NCI-H446 treated with DMSO at 0.1 percent for 48 hours (cell line): ENCODE measurements around the gene STRN3.
"Not testable (repeated sequence)": the region's sequence is repeated elsewhere in the genome, so short reads cannot be mapped to it uniquely, and the experiment has no call there.

Experiments
- DNase-seq: peaks from one replicate; lab custom pipeline; 2025; lab: John Stamatoyannopoulos, UW

Gene STRN3, protein sequence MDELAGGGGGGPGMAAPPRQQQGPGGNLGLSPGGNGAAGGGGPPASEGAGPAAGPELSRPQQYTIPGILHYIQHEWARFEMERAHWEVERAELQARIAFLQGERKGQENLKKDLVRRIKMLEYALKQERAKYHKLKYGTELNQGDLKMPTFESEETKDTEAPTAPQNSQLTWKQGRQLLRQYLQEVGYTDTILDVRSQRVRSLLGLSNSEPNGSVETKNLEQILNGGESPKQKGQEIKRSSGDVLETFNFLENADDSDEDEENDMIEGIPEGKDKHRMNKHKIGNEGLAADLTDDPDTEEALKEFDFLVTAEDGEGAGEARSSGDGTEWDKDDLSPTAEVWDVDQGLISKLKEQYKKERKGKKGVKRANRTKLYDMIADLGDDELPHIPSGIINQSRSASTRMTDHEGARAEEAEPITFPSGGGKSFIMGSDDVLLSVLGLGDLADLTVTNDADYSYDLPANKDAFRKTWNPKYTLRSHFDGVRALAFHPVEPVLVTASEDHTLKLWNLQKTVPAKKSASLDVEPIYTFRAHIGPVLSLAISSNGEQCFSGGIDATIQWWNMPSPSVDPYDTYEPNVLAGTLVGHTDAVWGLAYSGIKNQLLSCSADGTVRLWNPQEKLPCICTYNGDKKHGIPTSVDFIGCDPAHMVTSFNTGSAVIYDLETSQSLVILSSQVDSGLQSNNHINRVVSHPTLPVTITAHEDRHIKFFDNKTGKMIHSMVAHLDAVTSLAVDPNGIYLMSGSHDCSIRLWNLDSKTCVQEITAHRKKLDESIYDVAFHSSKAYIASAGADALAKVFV

DNA sequence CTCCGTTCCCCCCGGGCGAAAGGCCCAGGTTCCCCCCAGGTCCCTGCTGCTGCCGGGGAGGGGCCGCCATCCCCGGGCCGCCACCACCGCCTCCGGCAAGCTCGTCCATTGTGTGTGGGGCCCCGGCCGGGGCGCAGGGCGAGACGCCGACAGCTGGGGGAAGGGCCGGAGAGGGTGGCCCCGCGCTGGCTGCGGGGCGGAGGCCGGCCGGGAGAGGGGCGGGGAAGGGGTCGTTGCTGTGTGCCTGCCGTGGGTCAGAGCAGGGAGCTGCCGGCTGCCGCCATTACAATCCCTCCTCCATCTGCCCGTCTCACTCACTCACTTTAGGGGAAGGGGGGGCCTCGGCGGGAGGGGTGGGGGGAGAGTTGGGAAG, at the start of gene STRN3:
Gene STRN3, minus strand, starts transcription at position 303 of the 373 bp plus-strand sequence. Its CDS starts 194 bp downstream, at position 109.
- DNase-seq, result no peak

DNA sequence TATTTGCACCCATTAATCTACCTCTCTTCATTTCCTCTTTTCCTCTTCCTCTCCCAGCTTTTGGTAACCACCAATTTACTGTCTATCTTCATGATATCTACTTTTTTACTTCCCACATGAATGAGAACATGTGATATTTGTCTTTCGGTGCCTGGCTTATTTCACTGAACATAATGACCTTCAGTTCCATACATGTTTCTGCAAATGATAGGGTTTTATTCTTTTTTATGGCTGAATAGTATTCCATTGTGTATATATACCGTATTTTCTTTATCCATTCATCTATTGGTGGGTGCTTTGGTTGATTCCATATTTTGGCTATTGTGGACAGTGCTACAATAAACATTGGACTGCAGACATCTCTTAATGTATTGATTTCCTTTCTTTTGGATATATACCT, 49.0 kb upstream of the STRN3 start:
- no peak for DNase-seq

DNA sequence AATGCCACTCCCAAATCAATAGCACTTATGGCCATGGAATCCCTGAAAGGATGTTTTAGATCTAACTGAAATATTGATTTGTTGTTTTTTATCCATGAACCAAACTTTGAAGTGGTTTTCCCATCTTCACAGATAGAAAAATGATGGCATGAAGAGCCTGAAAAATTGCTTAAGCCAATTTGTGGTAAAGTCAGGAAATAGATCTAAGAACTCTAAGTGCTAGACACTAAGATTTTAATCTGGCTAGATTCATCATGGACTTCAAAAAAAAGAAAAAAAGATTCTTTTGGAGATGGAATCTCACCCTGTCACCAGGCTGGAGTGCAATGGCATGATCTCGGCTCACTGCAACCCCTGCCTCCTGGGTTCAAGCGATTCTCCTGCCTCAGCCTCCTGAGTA, 45.0 kb upstream of the STRN3 start:
- DNase-seq, result no peak

DNA sequence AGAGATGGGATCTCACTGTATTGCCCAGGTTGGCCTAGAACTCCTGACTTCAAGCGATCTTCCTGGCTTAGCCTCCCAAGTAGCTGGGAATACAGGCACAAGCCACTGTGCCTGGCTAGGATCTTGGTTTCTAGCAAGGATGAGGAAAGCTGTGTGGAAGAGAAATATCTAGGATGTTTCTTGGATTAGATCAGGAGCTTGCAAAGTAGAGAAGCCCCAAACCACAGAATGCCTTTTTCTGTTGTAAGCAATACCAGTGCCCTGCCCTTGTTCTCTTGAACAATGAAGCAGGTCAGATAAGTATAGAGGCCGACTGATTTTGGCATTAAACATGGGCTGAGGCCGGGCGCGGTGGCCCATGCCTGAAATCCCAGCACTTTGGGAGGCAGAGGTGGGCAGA, 44.3 kb upstream of the STRN3 start:
- no peak for DNase-seq

DNA sequence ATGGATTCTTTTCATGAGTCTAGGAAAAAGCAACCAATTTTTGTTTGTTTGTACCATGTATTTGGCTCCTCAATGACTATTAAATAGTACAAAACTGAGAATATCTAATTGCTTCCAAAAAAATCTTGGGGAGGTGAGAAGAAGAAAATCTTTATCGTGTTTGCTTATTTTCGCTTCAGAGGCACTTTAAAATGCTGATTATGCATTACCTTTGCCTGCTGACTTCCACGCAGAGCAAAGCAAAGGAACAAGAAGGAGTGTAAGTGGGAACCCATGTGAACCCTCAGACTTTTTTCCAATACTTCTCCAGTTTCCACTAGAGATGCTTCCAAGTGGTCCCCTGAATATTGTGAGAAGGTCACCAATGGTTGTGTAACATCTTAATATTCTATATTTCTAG, 43.2 kb upstream of the STRN3 start:
- DNase-seq, result no peak

DNA sequence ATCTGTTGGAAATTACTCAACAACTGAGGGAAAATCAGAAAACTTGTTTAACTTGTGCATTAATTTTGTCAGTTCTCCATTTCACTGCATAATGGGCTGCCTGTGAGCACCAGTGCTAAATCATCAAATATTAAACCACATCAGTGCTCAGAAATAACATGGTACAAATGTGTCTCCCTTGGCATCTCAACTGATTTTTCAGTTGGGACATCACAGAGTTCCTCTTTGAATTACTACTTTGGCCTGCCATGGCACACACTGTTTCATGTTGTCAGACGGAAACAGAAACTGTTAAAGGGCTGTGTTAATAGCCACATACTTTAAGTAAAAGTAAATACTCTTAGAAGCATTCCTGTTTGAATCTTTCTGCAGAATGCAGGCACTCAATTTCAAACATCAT, 42.1 kb upstream of the STRN3 start:
- no peak for DNase-seq

DNA sequence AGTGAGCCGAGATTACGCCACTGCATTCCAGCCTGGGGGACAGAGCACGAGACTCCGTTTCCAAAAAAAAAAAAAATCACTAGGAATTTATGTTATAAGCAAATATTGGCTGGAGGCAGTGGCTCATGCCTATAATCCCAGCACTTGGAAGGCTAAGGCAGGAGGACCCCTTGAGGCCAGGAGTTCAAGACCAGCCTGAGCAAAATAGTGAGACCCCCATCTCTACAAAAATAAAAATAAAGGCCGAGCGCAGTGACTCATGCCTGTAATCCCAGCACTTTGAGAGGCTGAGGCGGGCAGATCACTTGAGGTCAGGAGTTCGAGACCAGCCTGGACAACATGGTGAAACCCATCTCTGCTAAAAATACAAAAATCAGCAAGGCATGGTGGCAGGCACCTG, 36.7 kb upstream of the STRN3 start:
- DNase-seq, result not testable (repeated sequence)

DNA sequence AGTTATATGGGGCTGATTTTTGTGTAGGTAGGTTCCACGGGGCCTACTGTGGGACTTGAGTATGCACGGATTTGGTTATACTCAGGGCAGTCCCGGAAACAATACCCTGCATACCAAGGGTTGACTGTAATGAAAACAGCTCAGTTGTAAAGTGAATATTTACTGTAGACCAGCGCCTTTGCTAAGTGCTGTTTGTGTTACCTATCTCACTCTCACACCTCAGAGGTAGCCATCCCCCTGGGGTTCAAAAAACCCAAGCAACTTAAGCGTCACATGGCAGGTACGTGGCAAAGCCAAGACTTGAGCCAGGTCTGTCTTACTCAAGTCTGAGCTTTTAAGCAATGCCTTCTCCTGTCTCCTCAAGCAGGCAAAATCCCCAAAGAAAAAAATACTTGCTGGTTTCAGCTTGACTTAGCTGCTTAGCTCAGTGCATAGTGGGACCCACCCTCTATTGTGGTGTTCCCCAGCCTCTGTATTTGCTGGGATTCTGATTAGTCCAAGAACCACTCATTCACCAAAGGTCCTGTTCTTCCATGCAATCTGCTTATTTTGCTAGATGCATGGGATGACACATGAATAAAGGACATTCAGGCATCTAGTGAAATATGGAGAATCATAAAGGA, 34.2 kb upstream of the STRN3 start:
- no peak for DNase-seq

DNA sequence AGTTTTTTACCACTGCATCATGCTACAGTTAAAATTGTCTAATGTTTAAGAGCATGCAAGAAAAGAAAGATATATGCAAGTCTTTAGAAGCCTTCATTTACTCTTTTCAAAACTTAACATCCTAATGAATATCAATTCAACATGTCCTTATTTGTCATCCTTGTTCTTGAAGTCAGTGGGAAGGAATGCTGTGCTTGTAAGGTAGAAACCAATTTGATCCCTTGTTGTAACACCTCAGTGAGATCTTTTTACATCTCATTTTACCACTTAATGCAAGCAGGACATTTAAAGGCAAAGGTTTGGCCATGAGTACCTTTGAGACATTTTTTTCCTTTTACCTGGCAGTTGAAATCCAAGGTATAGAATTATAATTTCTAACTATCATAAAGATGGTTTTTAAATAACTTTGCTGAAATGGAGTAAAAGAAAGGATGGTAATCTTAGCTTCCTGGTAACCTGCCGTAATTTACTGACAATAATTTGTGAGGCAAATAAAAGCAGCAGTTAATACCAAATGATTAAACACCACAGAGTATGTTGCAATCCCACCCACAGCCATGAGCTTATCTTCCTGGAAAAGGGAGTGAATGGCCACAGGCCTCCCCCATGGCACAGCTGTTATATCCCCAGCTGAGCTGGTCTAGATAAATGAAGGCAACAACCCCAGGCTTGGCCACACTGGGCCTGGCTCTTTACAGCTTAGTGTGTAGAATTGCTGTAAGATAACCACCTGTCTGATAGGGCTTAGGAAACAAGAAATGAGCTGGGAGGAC, 33.2 kb upstream of the STRN3 start:
- no peak for DNase-seq

DNA sequence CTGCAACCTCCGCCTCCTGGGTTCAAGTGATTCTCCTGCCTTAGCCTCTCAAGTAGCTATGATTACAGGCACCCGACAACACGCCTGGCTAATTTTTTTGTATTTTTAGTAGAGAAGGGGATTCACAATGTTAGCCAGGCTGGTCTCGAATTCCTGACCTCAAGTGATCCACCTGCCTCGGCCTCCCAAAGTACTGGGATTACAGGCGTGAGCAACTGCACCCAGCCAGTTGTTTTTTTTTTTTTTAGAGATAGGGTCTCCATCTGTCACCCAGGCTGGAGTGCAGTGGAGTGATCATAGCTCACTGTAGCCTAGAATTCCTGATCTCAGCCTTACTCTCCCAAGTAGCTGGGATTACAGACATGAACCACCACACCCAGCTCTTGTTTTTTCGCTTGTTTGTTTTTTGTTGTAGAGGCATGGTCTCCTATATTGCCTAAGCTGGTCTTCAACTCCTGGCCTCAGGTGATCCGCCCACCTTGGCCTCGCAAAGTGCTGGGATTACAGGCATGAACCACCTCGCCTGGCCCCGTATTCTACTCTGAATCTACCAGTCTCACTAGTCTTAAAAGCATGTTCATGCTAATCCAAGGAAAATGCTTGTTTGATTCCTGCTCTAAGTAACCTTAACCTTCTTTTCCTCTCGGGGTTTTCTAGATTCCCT, 31.7 kb upstream of the STRN3 start:
- DNase-seq, result no peak

DNA sequence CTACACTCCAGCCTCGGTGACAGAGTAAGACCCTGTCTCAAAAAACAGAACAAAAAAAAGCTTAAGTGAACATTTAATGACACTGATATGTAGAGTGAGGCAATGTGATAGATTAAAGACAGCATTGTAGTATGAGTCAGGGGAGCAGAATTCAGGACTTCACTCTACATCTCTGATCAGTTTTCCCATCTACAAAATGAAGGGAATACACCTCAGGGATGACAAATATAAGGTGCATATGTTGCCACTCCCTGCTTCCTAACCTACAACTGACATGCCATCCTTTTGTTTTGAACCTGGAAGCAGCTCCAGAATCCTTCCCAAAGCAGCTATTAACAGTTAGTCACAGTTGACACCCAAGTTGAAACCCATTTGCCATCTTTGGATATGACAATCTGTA, 30.9 kb upstream of the STRN3 start:
- DNase-seq, result no peak

DNA sequence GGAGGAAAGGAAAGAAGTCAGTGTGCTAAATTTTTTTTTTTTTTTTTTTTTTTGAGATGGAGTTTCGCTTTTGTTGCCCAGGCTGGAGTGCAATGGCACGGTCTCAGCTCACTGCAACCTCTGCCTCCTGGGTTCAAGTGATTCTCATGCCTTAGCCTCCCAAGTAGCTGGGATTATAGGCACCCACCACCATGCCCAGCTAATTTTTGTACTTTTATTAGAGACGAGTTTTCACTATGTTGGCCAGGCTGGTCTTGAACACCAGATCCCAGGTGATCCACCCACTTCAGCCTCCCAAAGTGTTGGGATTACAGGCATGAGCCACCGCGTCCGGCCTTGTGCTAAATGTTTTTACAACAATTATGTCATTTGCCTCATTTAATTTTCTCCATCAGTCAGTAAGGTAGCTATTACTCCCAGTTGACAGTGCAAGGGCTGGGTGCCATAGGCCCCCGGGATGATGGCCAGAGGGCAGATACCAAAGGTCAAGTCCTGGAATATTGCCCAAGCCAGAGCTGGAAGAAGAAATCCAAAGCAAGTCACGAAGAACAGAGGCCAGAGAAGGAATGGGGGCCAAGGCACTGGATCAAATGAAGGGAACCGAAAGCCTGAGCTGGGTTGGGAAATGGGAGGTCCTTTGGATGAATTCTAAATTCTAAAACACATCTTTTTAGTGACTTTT, 26.9 kb upstream of the STRN3 start:
- DNase-seq, result not testable (repeated sequence)

DNA sequence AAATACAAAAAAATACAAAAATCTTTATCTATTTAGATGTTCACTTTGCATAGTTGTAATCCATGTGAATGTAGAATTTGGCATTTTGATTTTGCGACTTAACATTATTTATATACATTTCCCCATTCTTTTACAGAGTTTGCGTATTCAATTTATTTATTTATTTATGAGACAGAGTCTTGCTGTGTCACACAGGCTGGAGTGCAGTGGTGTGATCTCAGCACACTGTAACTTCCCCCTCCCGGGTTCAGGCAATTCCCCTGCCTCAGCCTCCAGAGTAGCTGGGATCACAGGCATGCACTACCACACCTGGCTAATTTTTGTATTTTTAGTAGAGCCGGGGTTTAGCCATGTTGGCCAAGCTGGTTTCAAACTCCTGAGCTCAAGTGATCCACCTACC, 25.3 kb upstream of the STRN3 start:
- no peak for DNase-seq

DNA sequence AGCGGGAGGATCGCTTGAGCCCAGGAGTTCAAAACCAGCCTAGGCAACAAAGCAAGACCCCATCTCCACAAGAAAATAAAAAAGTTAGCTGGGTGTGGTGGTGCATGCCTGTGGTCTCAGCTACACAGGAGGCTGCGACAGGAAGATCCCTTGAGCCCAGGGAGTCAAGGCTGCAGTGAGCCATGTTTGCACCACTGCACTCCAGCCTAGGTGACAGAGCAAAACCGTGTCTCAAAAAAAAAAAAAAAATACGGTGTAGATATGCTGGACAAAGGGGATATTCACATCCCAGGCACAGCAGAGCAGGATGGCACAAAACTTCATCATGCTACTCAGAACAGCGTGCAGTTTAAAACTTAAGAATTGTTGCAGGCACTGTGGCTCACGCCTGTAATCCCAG, 24.8 kb upstream of the STRN3 start:
- no peak for DNase-seq

DNA sequence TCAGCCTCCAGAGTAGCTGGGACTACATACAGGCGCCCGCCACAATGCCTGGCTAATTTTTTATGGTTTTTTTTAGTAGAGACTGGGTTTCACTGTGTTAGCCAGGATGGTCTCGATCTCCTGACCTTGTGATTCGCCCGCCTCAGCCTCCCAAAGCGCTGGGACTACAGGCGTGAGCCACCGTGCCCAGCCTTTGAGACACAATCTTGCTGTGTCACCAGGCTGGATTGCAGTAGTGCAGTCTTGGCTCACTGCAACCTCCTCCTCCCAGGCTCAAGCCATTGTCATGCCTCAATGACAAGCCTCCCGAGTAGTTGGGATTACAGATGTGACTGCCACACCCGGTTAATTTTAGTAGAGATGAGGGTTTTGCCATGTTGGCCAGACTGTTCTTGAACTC, 21.3 kb upstream of the STRN3 start:
- DNase-seq, result no peak

DNA sequence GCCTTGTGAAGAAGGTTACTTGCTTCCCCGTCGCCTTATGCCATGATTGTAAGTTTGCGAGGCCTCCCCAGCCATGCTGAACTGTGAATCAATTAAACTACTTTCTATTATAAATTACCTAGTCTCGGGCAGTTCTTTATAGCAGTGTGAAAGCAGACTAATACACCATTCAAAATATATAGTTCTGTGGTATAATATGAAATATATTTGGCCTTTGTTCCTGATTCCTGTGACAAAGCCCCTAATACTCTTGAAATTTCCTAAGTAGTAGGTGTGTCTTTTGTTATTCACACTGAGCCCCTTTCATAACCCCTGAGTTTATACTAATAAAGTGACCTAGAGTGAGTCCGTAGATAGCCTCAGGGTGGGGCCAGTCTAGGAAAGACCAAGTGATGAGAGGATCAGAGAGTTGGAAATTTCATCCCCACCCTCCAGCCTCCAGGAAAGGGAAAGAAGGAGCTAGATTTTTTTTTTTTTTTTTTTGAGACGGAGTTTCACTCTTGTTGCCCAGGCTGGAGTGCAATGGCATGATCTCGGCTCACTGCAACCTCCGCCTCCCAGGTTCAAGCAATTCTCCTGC, 19.4 kb upstream of the STRN3 start:
- no peak for DNase-seq

DNA sequence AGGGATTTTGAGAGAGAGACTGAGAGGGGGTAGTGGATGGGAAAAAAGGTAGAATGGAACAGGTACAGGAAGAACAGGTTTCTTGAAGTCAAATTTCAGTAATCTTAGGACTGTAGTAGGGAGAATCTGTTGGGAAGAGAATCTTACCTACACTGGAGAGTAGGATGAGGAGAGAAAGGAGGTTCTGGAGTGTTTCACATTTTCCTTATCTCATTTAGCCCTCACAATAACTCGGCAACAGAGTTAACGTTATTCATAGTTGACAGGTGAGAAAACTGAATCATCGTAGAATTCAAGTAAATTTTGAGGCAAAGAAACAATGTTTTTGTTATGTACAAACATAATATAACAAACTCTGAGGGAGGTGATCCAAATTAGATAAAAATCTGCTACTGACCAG, 17.2 kb upstream of the STRN3 start:
- DNase-seq, result no peak

DNA sequence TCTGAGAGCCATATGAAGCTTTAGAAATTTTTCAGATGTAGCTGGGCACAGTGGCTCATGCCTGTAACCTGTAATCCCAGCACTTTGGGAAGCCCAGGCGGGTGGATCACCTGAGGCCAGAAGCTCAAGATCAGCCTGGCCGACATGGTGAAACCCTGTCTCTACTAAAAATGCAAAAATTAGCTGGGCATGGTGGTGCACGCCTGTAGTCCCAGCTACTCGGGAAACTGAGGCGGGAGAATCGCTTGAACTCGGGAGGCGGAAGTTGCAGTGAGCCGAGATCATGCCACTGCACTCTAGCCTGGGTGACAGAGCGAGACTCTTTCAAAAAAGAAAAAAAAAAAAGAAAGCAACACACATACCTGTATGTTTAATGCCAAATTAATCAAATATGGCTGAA, 16.7 kb upstream of the STRN3 start:
- DNase-seq, result not testable (repeated sequence)

DNA sequence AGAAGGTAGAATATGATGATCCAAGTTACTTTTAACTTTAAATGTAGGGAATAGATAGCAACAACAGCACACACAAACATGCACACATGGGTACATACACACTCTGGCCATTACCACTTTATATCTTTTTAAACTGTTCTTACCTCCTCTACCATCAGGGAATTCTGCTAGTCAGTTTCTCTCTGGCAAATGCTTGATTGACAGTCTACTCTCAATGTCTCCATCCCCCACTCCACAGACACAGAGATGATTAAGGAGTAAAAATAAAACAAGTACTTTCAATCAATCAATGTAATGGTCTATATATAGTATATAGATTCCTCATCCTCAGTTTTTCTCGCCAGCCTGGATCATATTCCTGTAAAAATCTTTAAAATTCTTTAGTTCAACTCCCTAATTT, 16.1 kb upstream of the STRN3 start:
- DNase-seq, result no peak

DNA sequence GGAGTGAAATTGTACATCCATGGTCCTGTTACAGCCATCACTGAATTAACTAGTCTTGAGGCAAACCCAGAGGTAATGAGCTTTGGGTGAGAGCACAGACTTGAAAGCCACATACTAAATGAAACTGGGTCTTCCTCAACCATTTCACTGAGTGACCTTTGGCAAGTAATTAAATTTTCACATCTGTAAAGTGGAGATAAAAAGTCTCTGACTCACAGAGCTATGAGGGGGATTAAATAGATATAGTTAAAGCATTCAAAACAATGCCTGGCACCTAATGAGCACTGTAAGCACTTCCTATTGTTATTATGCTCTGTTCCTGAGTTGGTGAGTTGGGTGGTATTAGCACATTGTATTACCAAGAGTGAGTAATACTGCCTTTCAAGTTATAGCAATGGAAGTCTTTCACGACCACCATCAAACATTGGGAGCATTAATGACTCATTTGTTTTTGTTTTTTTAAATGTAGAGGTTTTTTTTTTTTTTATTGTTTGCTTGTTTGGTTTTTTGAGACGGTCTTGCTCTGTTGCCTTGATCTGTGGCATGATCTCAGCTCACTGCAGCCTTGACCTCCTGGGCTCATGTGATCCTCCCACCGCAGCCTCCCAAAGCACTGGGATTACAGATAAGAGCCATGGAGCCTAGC, 12.5 kb upstream of the STRN3 start:
- no peak for DNase-seq
